IMR-90 (cell line): ENCODE data around the gene CTNNBIP1. TPM values are rescaled to one million over a fixed set of nuclear protein-coding genes. Genes with fewer than 3 reads are reported as not detected.

ENCODE experiments used
- ATAC-seq: fragments of 200-7000 bp; cut with Tn5 transposase; 2 replicates; pipeline ENCODE4 v1.9.1; 2020; ENCODE audit warnings: low read depth, mild to moderate bottlenecking, moderate library complexity
- BruUV-seq: library from RNA; stranded (reverse); fragments of 400-500 nt; replicated peaks from 2 replicates; lab custom pipeline; 2021; lab: Mats Ljungman, UMichigan
- CTCF ChIA-PET: fragments of 300-600 bp; formaldehyde crosslinking; extraction: SDS; loops from one replicate; lab custom pipeline; 2021; ENCODE audit warnings: antibody characterized with exemption; lab: Yijun Ruan, JAX
- POLR2A ChIA-PET: fragments of 300-600 bp; sonication (Branson Sonifier 250); formaldehyde crosslinking; loops from one replicate; lab custom pipeline; 2022; ENCODE audit warnings: antibody characterized with exemption; ENCODE audit not compliant: unreplicated experiment; lab: Charles Lee
- DNase-seq: peaks from one replicate; pipeline ENCODE4 v3.0.0; 2013
- H2AFZ ChIP-seq: replicated peaks from 2 replicates; pipeline ENCODE3; 2013; ENCODE audit warnings: low read length, mild to moderate bottlenecking; ENCODE audit not compliant: poor library complexity
- H2AK5ac ChIP-seq: 2 replicates; pipeline ENCODE4 v1.6.1; 2013; ENCODE audit warnings: low read depth, low read length, inconsistent platforms
- H2AK9ac ChIP-seq: replicated peaks from 2 replicates; pipeline ENCODE3; 2013; ENCODE audit warnings: mild to moderate bottlenecking, low read depth, low read length, moderate library complexity; ENCODE audit not compliant: poor library complexity
- H2BK120ac ChIP-seq: 2 replicates; pipeline ENCODE4 v1.6.1; 2013; ENCODE audit warnings: low read depth, low read length, inconsistent platforms
- H2BK15ac ChIP-seq: 3 replicates; pipeline ENCODE4 v1.6.1; 2013; ENCODE audit warnings: low read depth, low read length, inconsistent platforms
- H2BK20ac ChIP-seq: 2 replicates; pipeline ENCODE4 v1.6.1; 2013; ENCODE audit warnings: low read depth, mild to moderate bottlenecking, inconsistent platforms, low read length, moderate library complexity
- H2BK5ac ChIP-seq: 2 replicates; pipeline ENCODE4 v1.6.1; 2013; ENCODE audit warnings: mild to moderate bottlenecking, low read depth, low read length, inconsistent platforms; ENCODE audit not compliant: poor library complexity, severe bottlenecking
- H3K14ac ChIP-seq: replicated peaks from 2 replicates; pipeline ENCODE4 v1.6.1; 2013; ENCODE audit warnings: low read depth, low read length, inconsistent platforms
- H3K18ac ChIP-seq: 2 replicates; pipeline ENCODE4 v1.6.1; 2013; ENCODE audit warnings: low read depth, low read length, control low read depth
- H3K23ac ChIP-seq: 2 replicates; pipeline ENCODE4 v1.6.1; 2013; ENCODE audit warnings: low read depth, low read length, inconsistent platforms
- H3K27ac ChIP-seq: 2 replicates; pipeline ENCODE4 v1.5.1; 2013; ENCODE audit warnings: mild to moderate bottlenecking, control low read depth, low read length; ENCODE audit not compliant: insufficient read depth
- H3K27me3 ChIP-seq: 2 replicates; pipeline ENCODE4 v1.6.1; 2013; ENCODE audit warnings: low read length; ENCODE audit not compliant: control insufficient read depth, insufficient read depth
- H3K36me3 ChIP-seq: 2 replicates; pipeline ENCODE4 v1.6.1; 2013; ENCODE audit warnings: low read length, mixed read lengths; ENCODE audit not compliant: control insufficient read depth, insufficient read depth
- H3K4ac ChIP-seq: 2 replicates; pipeline ENCODE4 v1.6.1; 2013; ENCODE audit warnings: low read depth, low read length, inconsistent platforms
- H3K4me1 ChIP-seq: 2 replicates; pipeline ENCODE4 v1.6.1; 2013; ENCODE audit warnings: low read length, mixed read lengths; ENCODE audit not compliant: control insufficient read depth, insufficient read depth
- H3K4me2 ChIP-seq: 2 replicates; pipeline ENCODE4 v1.6.1; 2013; ENCODE audit warnings: low read depth, mild to moderate bottlenecking, control low read depth, low read length, moderate library complexity
- H3K4me3 ChIP-seq: 2 replicates; pipeline ENCODE4 v1.5.1; 2013; ENCODE audit warnings: low read depth, mild to moderate bottlenecking, control low read depth, low read length, moderate library complexity; ENCODE audit not compliant: insufficient read depth
- H3K56ac ChIP-seq: 2 replicates; pipeline ENCODE4 v1.6.1; 2013; ENCODE audit warnings: low read length, inconsistent platforms; ENCODE audit not compliant: insufficient read depth; ENCODE audit errors: extremely low read depth
- H3K79me1 ChIP-seq, 2 experiments: 2 replicates each; pipeline ENCODE4 v1.6.1; 2013; ENCODE audit warnings: low read length in 2 of 2, inconsistent platforms in 1 of 2, low read depth in 1 of 2
- H3K9ac ChIP-seq: 2 replicates; pipeline ENCODE4 v1.6.1; 2013; ENCODE audit warnings: low read depth, low read length, control low read depth
- H3K9me1 ChIP-seq: 2 replicates; pipeline ENCODE4 v1.6.1; 2013; ENCODE audit warnings: low read length, inconsistent platforms; ENCODE audit not compliant: insufficient read depth
- H3K9me3 ChIP-seq: 2 replicates; pipeline ENCODE4 v1.6.1; 2013; ENCODE audit warnings: low read length; ENCODE audit not compliant: control insufficient read depth, insufficient read depth
- H4K20me1 ChIP-seq: 2 replicates; pipeline ENCODE4 v1.6.1; 2013; ENCODE audit warnings: low read length, inconsistent platforms; ENCODE audit not compliant: insufficient read depth
- H4K5ac ChIP-seq: 2 replicates; pipeline ENCODE4 v1.6.1; 2013; ENCODE audit warnings: mild to moderate bottlenecking, low read depth, low read length, control low read depth
- H4K8ac ChIP-seq, 2 experiments: 2 replicates each; pipeline ENCODE4 v1.6.1; 2013; ENCODE audit warnings: low read depth in 2 of 2, low read length in 2 of 2, control low read depth in 1 of 2, inconsistent platforms in 1 of 2
- H4K91ac ChIP-seq: 2 replicates; pipeline ENCODE4 v1.6.1; 2013; ENCODE audit warnings: low read depth, low read length, inconsistent platforms; ENCODE audit not compliant: insufficient read depth
- BHLHE40 ChIP-seq: fragments of 150-350 bp; IDR thresholded peaks from 2 replicates; pipeline ENCODE4 v1.6.1; 2016; ENCODE audit warnings: mild to moderate bottlenecking, low read depth, low read length
- CEBPB ChIP-seq: IDR thresholded peaks from 2 replicates; pipeline ENCODE4 v1.6.1; 2012; ENCODE audit warnings: low read depth, low read length, improper control_type of control experiment
- CHD1 ChIP-seq: IDR thresholded peaks from 2 replicates; pipeline ENCODE4 v1.6.1; 2012; ENCODE audit warnings: low read depth, low read length, improper control_type of control experiment
- CTCF ChIP-seq: conservative IDR thresholded peaks from 2 replicates; pipeline ENCODE4 v1.5.1; 2012; ENCODE audit warnings: mild to moderate bottlenecking, low read depth, low read length, improper control_type of control experiment
- FOS ChIP-seq: fragments of 150-350 bp; IDR thresholded peaks from 2 replicates; pipeline ENCODE4 v1.6.1; 2016; ENCODE audit warnings: low read depth, low read length
- MXI1 ChIP-seq: IDR thresholded peaks from 2 replicates; pipeline ENCODE4 v1.6.1; 2012; ENCODE audit warnings: low read depth, mild to moderate bottlenecking, low read length, moderate library complexity, borderline replicate concordance
- POLR2A ChIP-seq: IDR thresholded peaks from 2 replicates; pipeline ENCODE4 v1.6.1; 2012; ENCODE audit warnings: mild to moderate bottlenecking, low read depth, low read length
- RAD21 ChIP-seq: IDR thresholded peaks from 2 replicates; pipeline ENCODE4 v1.6.1; 2012; ENCODE audit warnings: low read length, improper control_type of control experiment
- USF2 ChIP-seq: fragments of 150-350 bp; IDR thresholded peaks from 2 replicates; pipeline ENCODE4 v1.6.1; 2017; ENCODE audit warnings: mild to moderate bottlenecking, antibody characterized with exemption, low read length, low read depth
- WGBS, 2 experiments: methylation state at CpG; one replicate each; pipeline versions ENCODE4 v1.1.5 to v1.1.7; 2013; ENCODE audit warnings: missing lambda C conversion rate in 2 of 2; ENCODE audit not compliant: insufficient read length in 1 of 2; ENCODE audit errors: extremely low coverage in 2 of 2; 5-methylcytosine and 5-hydroxymethylcytosine counted together
- dilution Hi-C: fragments of 300-500 bp; cut with HindIII; formaldehyde crosslinking; loops from one replicate; pipeline ENCODE4 v1.14.3; 2018; ENCODE audit warnings: low sequenced_read_pairs; ENCODE audit not compliant: unreplicated experiment
- in situ Hi-C: fragments of 300-500 bp; cut with MboI; formaldehyde crosslinking; loops from 3 replicates; pipeline ENCODE4 v1.14.3; 2019; ENCODE audit warnings: low sequenced_read_pairs, inconsistent platforms, mixed read lengths
- intact Hi-C: fragments of 100-400 bp; cut with micrococcal nuclease; formaldehyde crosslinking; loops from 2 replicates; pipeline ENCODE4 v1.10.0; 2022
- polyA plus RNA-seq, 3 experiments: library from polyadenylated mRNA; depleted of rRNA; stranded (reverse); fragments of >200 nt; gene quantifications; 2 replicates each; pipeline ENCODE4 v1.2.3, GENCODE V29; 2012; ENCODE audit warnings: low replicate concordance in 1 of 3
- total RNA-seq: library from RNA; depleted of rRNA; stranded (reverse); fragments of >200 nt; gene quantifications from 2 replicates; pipeline ENCODE4 v1.2.3, GENCODE V29; 2012

Gene CTNNBIP1
- total and polyA plus RNA-seq, 2 of the 4 experiments (the other 2 are of a cell fraction): 24.7 to 28.5 TPM

- H2AK9ac ChIP-seq: no peak overlapping the region
- no peak for TF ChIP-seq CTCF
- no peak for TF ChIP-seq POLR2A
- TF ChIP-seq RAD21: no peak
- TF ChIP-seq MXI1: no peak
- no peak for TF ChIP-seq CEBPB
- TF ChIP-seq FOS: no peak
- TF ChIP-seq CHD1: no peak
- no peak for TF ChIP-seq BHLHE40
- no peak for TF ChIP-seq USF2
- H3K9me1 ChIP-seq: peaks cover 28% of the 10 kb centered on the region
- H3K23ac ChIP-seq: peak overlapping the region; percentile 69; the same call in 1 of the 2 replicates
- peak overlapping the region; percentile 49 to 87; a peak in 2 of 4 replicates for H4K8ac ChIP-seq
- H3K4ac ChIP-seq: peak overlapping the region; percentile 78
- no peak overlapping the region for H3K9ac ChIP-seq
- H3K36me3 ChIP-seq: no peaks in the 10 kb centered on the region
- peaks cover 33% of the 10 kb centered on the region for H3K4me1 ChIP-seq
- no peak overlapping the region for H2AFZ ChIP-seq
- no peaks in the 10 kb centered on the region for H4K20me1 ChIP-seq
- H4K91ac ChIP-seq: peak overlapping the region; percentile 30; the same call in 1 of the 2 replicates
- in situ Hi-C loops: no loop called here
- intact Hi-C loops: no loop called here
- H3K4me3 ChIP-seq: no peak overlapping the region
- H3K14ac ChIP-seq: peak overlapping the region; percentile 66; the same call in 1 of the 2 replicates
- no peak overlapping the region; the same call in 1 of the 2 replicates for H3K56ac ChIP-seq
- peaks cover 11 to 42% of the 10 kb centered on the region in 2 experiments; a peak in 2 of 4 replicates for H3K79me1 ChIP-seq
- peak overlapping the region; percentile 58; the same call in 1 of the 2 replicates for H2BK20ac ChIP-seq
- H3K9me3 ChIP-seq: no peaks in the 10 kb centered on the region
- no peak overlapping the region for H3K4me2 ChIP-seq
- POLR2A ChIA-PET: interaction anchor here (0.7 kb wide), 1 partner anchor 544 kb away, joined by 5 read pairs; no protein-coding TSS in a partner anchor
- H3K27me3 ChIP-seq: no peaks in the 10 kb centered on the region
- DNase-seq (no peak), ATAC-seq (no peak)
- peak overlapping the region; percentile 73 for H2BK120ac ChIP-seq
- no CpG with 5 or more reads among the region's 3 CpGs for WGBS, 2 experiments
- H4K5ac ChIP-seq: no peak overlapping the region
- peak overlapping the region; percentile 16 for H2AK5ac ChIP-seq
- peak overlapping the region; percentile 13; the same call in 1 of the 3 replicates for H2BK15ac ChIP-seq
- no peak overlapping the region for H3K27ac ChIP-seq
- CTCF ChIA-PET: interaction anchor here (0.7 kb wide), 1 partner anchor 15 kb away, joined by 3 read pairs; no protein-coding TSS in a partner anchor
- no peak overlapping the region; the same call in 1 of the 2 replicates for H3K18ac ChIP-seq
- peak overlapping the region; percentile 94 for H2BK5ac ChIP-seq
- dilution Hi-C loops: no loop called here
- no TSS peak for BruUV-seq
Observed at GRCh38 chr1:9894115-9894514, 16.0 kb downstream of the CTNNBIP1 start.
